Uterus (tissue), 4 donors: ENCODE measurements around the gene STAG1. TPM values are rescaled to one million over a fixed set of nuclear protein-coding genes. Genes with fewer than 3 reads are reported as not detected.

Source experiments
- DNase-seq, 2 donors: peaks; one replicate each; pipeline ENCODE4 v3.0.0-alpha.2; 2019 to 2020
- H3K27ac ChIP-seq, 2 donors: fragments of 200-600 bp; sonication (generic); 1 replicate in 1 of 2; 2 replicates in 1 of 2; pipeline ENCODE4 v1.5.1; 2016 to 2018
- H3K27me3 ChIP-seq, 2 donors: fragments of 200-600 bp; sonication (generic); one replicate each; pipeline ENCODE4 v1.5.1; 2018 to 2019; ENCODE audit warnings: control low read depth in 1 of 2
- H3K36me3 ChIP-seq, 2 donors: fragments of 200-600 bp; sonication (generic); one replicate each; pipeline ENCODE4 v1.5.1; 2019; ENCODE audit warnings: control low read depth in 1 of 2
- H3K4me1 ChIP-seq, 2 donors: fragments of 200-600 bp; sonication (generic); one replicate each; pipeline ENCODE4 v1.5.1; 2018 to 2019; ENCODE audit warnings: control low read depth in 1 of 2
- H3K4me3 ChIP-seq, 2 donors: fragments of 200-600 bp; sonication (generic); 1 replicate in 1 of 2; 2 replicates in 1 of 2; pipeline ENCODE4 v1.5.1; 2018 to 2019; ENCODE audit warnings: mild to moderate bottlenecking in 1 of 2
- H3K9me3 ChIP-seq, 2 donors: fragments of 200-600 bp; sonication (generic); one replicate each; pipeline ENCODE4 v1.5.1; 2019; ENCODE audit warnings: control low read depth in 1 of 2
- CTCF ChIP-seq, 4 experiments: fragments of 200-600 bp in 2 of 4; fragments of 450-650 bp in 2 of 4; sonication (generic) in 2 of 4; IDR thresholded peaks; one replicate each; pipeline ENCODE4 v1.5.1; 2016 to 2019; ENCODE audit warnings: antibody characterized with exemption in 4 of 4, mild to moderate bottlenecking in 2 of 4, moderate library complexity in 1 of 4
- POLR2A ChIP-seq, 2 donors: fragments of 450-650 bp; IDR thresholded peaks; one replicate each; pipeline ENCODE4 v1.6.1; 2016; ENCODE audit warnings: antibody characterized with exemption in 2 of 2, mild to moderate bottlenecking in 1 of 2, moderate library complexity in 1 of 2
- intact Hi-C: fragments of 100-400 bp; cut with DNase I; formaldehyde crosslinking; loops from one replicate; pipeline ENCODE4 v1.15.1; 2023; ENCODE audit warnings: low total_unique reads
- total RNA-seq, 4 donors: library from RNA; depleted of rRNA in 3 of 4; stranded (reverse); fragments of >200 nt in 3 of 4; gene quantifications; one replicate each; pipeline versions ENCODE4 v1.1.0 to v1.2.4, GENCODE V29; 2014 to 2023
- donor health status: DM: yes; HTN: yes; CAD: no.

STAG1 gene
- total RNA-seq, 4 donors from 2014 or later = 41.5 to 139 (median 86.0) TPM

GRCh38 chr3:136390574-136390973 is 361.6 kb downstream of the STAG1 start:
- Histone ChIP-seq H3K27ac (no peak overlapping the region), H3K4me1 (no peaks in the 10 kb centered on the region), H3K9me3 (no peaks in the 10 kb centered on the region), H3K36me3 (no peaks in the 10 kb centered on the region), H3K27me3 (no peaks in the 10 kb centered on the region), H3K4me3 (no peak overlapping the region)
- no peak for DNase-seq
- intact Hi-C loops = no loop called here
- TF ChIP-seq CTCF (IDR thresholded peaks at IDR 0.05) (no peak), POLR2A (IDR thresholded peaks at IDR 0.05) (no peak)

- Histone ChIP-seq H3K4me1 (no peaks in the 10 kb centered on the region), H3K36me3 (no peaks in the 10 kb centered on the region), H3K4me3 (no peak overlapping the region), H3K27ac (no peak overlapping the region), H3K27me3 (no peaks in the 10 kb centered on the region), H3K9me3 (no peaks in the 10 kb centered on the region)
- TF ChIP-seq POLR2A (IDR thresholded peaks at IDR 0.05) (no peak), CTCF (IDR thresholded peaks at IDR 0.05) (no peak)
- intact Hi-C loops = no loop called here
- no peak for DNase-seq
Measured at GRCh38 chr3:136387031-136387430, 365.1 kb downstream of the STAG1 start.

- H3K9me3 ChIP-seq = no peaks in the 10 kb centered on the region
- intact Hi-C loops = no loop called here
- no peak for TF ChIP-seq POLR2A (IDR thresholded peaks at IDR 0.05)
Measured at GRCh38 chr3:136385457-136385856, 366.7 kb downstream of the STAG1 start.

GRCh38 chr3:136381051-136381450 is 371.1 kb downstream of the STAG1 start:
- intact Hi-C loops = no loop called here
- no peaks in the 10 kb centered on the region for H3K36me3 ChIP-seq
- H3K4me1 ChIP-seq = no peaks in the 10 kb centered on the region
- no peak overlapping the region for H3K27ac ChIP-seq
- H3K9me3 ChIP-seq = no peaks in the 10 kb centered on the region
- no peak overlapping the region for H3K4me3 ChIP-seq
- DNase-seq = no peak
- H3K27me3 ChIP-seq = no peaks in the 10 kb centered on the region
- no peak for TF ChIP-seq CTCF (IDR thresholded peaks at IDR 0.05)
- TF ChIP-seq POLR2A (IDR thresholded peaks at IDR 0.05) = no peak

More at GRCh38 chr3:136385457-136385856, 366.7 kb downstream of the STAG1 start:
- Histone ChIP-seq H3K36me3 (no peaks in the 10 kb centered on the region), H3K27me3 (no peaks in the 10 kb centered on the region), H3K4me1 (no peaks in the 10 kb centered on the region), H3K27ac (no peak overlapping the region), H3K4me3 (no peak overlapping the region)
- no peak for DNase-seq

GRCh38 chr3:136380530-136380929 is 371.6 kb downstream of the STAG1 start:
- no peak for TF ChIP-seq CTCF (IDR thresholded peaks at IDR 0.05)
- no peak for TF ChIP-seq POLR2A (IDR thresholded peaks at IDR 0.05)
- Histone ChIP-seq H3K27me3 (no peaks in the 10 kb centered on the region), H3K4me1 (no peaks in the 10 kb centered on the region), H3K27ac (no peak overlapping the region), H3K4me3 (no peak overlapping the region), H3K36me3 (no peaks in the 10 kb centered on the region), H3K9me3 (no peaks in the 10 kb centered on the region)
- intact Hi-C loops = no loop called here
- DNase-seq = no peak

- Histone ChIP-seq H3K36me3 (no peaks in the 10 kb centered on the region), H3K4me1 (no peaks in the 10 kb centered on the region), H3K27ac (no peak overlapping the region), H3K27me3 (no peaks in the 10 kb centered on the region), H3K9me3 (no peaks in the 10 kb centered on the region), H3K4me3 (no peak overlapping the region)
- TF ChIP-seq CTCF (IDR thresholded peaks at IDR 0.05) (no peak), POLR2A (IDR thresholded peaks at IDR 0.05) (no peak)
- DNase-seq = no peak
- intact Hi-C loops = no loop called here
Measured at GRCh38 chr3:136378011-136378410, 374.2 kb downstream of the STAG1 start.
